Endothelial cell of umbilical vein (primary cell): ENCODE measurements around the gene SFT2D3. TPM values are rescaled to one million over a fixed set of nuclear protein-coding genes. Genes with fewer than 3 reads are reported as not detected.

Experiments
- BruUV-seq: library from RNA; stranded (reverse); fragments of 400-500 nt; replicated peaks from 2 replicates; lab custom pipeline; 2021; lab: Mats Ljungman, UMichigan
- CTCF ChIA-PET: fragments of 300-600, 350-600 bp; sonication (Branson Sonifier 250); formaldehyde crosslinking; loops from one replicate; lab custom pipeline; 2021; ENCODE audit warnings: antibody characterized with exemption, inconsistent platforms; lab: Charles Lee
- POLR2A ChIA-PET: fragments of 300-600, 350-600 bp; sonication (Branson Sonifier 250); formaldehyde crosslinking; loops from one replicate; lab custom pipeline; 2021; ENCODE audit warnings: antibody characterized with exemption, inconsistent platforms; lab: Charles Lee
- DNase-seq: peaks from one replicate; pipeline ENCODE4 v3.0.0-alpha.2; 2011; ENCODE audit warnings: low read depth, low spot score
- FAIRE-seq: peaks from 2 replicates; lab custom pipeline; 2011; peaks lifted over from hg19 to GRCh38; lab: Jason Lieb, UNC
- H2AFZ ChIP-seq: 2 replicates; pipeline ENCODE4 v1.6.0; 2012; ENCODE audit warnings: low read depth, low read length, control low read depth, inconsistent platforms
- H3K27ac ChIP-seq: 2 replicates; pipeline ENCODE4 v1.5.1; 2011; ENCODE audit warnings: low read depth, mild to moderate bottlenecking, control low read depth, low read length, moderate library complexity; ENCODE audit not compliant: insufficient read depth
- H3K27me3 ChIP-seq, 2 experiments: 2 replicates each; pipeline versions ENCODE4 v1.6.0 to v1.6.1; 2011; ENCODE audit warnings: low read length in 2 of 2, mixed read lengths in 1 of 2; ENCODE audit not compliant: control insufficient read depth in 2 of 2, insufficient read depth in 2 of 2
- H3K36me3 ChIP-seq, 2 experiments: 2 replicates in 1 of 2; 3 replicates in 1 of 2; pipeline ENCODE4 v1.5.1; 2011; ENCODE audit warnings: low read length in 2 of 2, mild to moderate bottlenecking in 1 of 2, moderate library complexity in 1 of 2; ENCODE audit not compliant: control insufficient read depth in 2 of 2, insufficient read depth in 2 of 2; ENCODE audit errors: extremely low read depth in 1 of 2
- H3K4me1 ChIP-seq: 3 replicates; pipeline ENCODE4 v1.5.1; 2011; ENCODE audit warnings: mild to moderate bottlenecking, low read length; ENCODE audit not compliant: control insufficient read depth, insufficient read depth; ENCODE audit errors: extremely low read depth
- H3K4me2 ChIP-seq: 2 replicates; pipeline ENCODE4 v1.6.1; 2011; ENCODE audit warnings: low read length, control low read depth, mixed read lengths; ENCODE audit not compliant: insufficient read depth
- H3K4me3 ChIP-seq, 3 experiments: fragments of 200-600 bp in 1 of 3; sonication (generic), shearing (Covaris generic) in 1 of 3; replicated peaks in 1 of 3; 2 replicates each; pipeline ENCODE4 v1.5.1; 2011 to 2016; ENCODE audit warnings: control low read depth in 3 of 3, low read length in 3 of 3, mild to moderate bottlenecking in 2 of 3, inconsistent platforms in 1 of 3, low read depth in 1 of 3, moderate library complexity in 1 of 3; ENCODE audit not compliant: insufficient read depth in 1 of 3
- H3K79me2 ChIP-seq: 2 replicates; pipeline ENCODE4 v1.6.0; 2012; ENCODE audit warnings: low read length, inconsistent platforms; ENCODE audit not compliant: control insufficient read depth, insufficient read depth
- H3K9ac ChIP-seq: replicated peaks from 2 replicates; pipeline ENCODE3; 2011; ENCODE audit warnings: low read length, control low read depth; ENCODE audit not compliant: insufficient read depth; ENCODE audit errors: extremely low read depth
- H3K9me1 ChIP-seq: replicated peaks from 3 replicates; pipeline ENCODE4 v1.6.0; 2011; ENCODE audit warnings: mild to moderate bottlenecking, low read length; ENCODE audit not compliant: control insufficient read depth, insufficient read depth; ENCODE audit errors: extremely low read depth
- H3K9me3 ChIP-seq: replicated peaks from 2 replicates; pipeline ENCODE4 v1.5.1; 2012; ENCODE audit warnings: low read length, inconsistent platforms; ENCODE audit not compliant: control insufficient read depth, insufficient read depth
- H4K20me1 ChIP-seq: replicated peaks from 2 replicates; pipeline ENCODE3; 2011; ENCODE audit warnings: mild to moderate bottlenecking, low read length; ENCODE audit not compliant: control insufficient read depth, insufficient read depth; ENCODE audit errors: extremely low read depth
- EZH2 ChIP-seq: IDR thresholded peaks from 2 replicates; pipeline ENCODE4 v1.6.1; 2012; ENCODE audit warnings: borderline replicate concordance, low read depth, mild to moderate bottlenecking, moderate library complexity, low read length, inconsistent platforms; ENCODE audit not compliant: severe bottlenecking
- FOS ChIP-seq: IDR thresholded peaks from 2 replicates; pipeline ENCODE4 v1.6.1; 2011; ENCODE audit warnings: mild to moderate bottlenecking, low read length, moderate library complexity, borderline replicate concordance; ENCODE audit not compliant: insufficient read depth
- GATA2 ChIP-seq: IDR thresholded peaks from 2 replicates; pipeline ENCODE4 v1.7.0; 2011; ENCODE audit warnings: low read depth, mild to moderate bottlenecking, moderate library complexity, mixed read lengths, low read length; ENCODE audit not compliant: insufficient read length, insufficient read depth
- JUN ChIP-seq: IDR thresholded peaks from 2 replicates; pipeline ENCODE4 v1.6.1; 2011; ENCODE audit warnings: borderline replicate concordance, low read depth; ENCODE audit not compliant: insufficient read length, insufficient read depth
- MYC ChIP-seq: IDR thresholded peaks from one replicate; pipeline ENCODE4 v1.6.1; 2011; ENCODE audit warnings: mild to moderate bottlenecking, low read depth, low read length
- POLR2A ChIP-seq: IDR thresholded peaks from 2 replicates; pipeline ENCODE4 v1.6.1; 2012; ENCODE audit warnings: low read depth, mild to moderate bottlenecking, control low read depth, low read length
- POLR2AphosphoS5 ChIP-seq: IDR thresholded peaks from 2 replicates; pipeline ENCODE4 v1.6.1; 2012; ENCODE audit warnings: low read depth, mild to moderate bottlenecking, control low read depth, low read length, moderate library complexity; ENCODE audit not compliant: insufficient read depth
- dilution Hi-C: fragments of 300-500 bp; cut with MboI; formaldehyde crosslinking; loops from one replicate; pipeline ENCODE4 v1.15.0; 2019; ENCODE audit warnings: low sequenced_read_pairs; ENCODE audit not compliant: extremely low pct_ligation_motif_present
- intact Hi-C: fragments of 100-400 bp; cut with micrococcal nuclease; formaldehyde crosslinking; loops from one replicate; pipeline ENCODE4 v1.10.0; 2022
- polyA plus RNA-seq, 4 experiments: library from polyadenylated mRNA; depleted of rRNA in 3 of 4; stranded (reverse) in 3 of 4; unstranded in 1 of 4; fragments of >200 nt; gene quantifications; 2 replicates each; pipeline versions ENCODE4 v1.2.1 to v1.2.3, GENCODE V29; 2011 to 2012; ENCODE audit warnings: missing spikeins in 1 of 4
- total RNA-seq: library from RNA; stranded (reverse); gene quantifications from 2 replicates; pipeline ENCODE4 v1.2.3, GENCODE V29; 2021
- TF ChIP-seq, protein P1 (sequence below): IDR thresholded peaks from 2 replicates; pipeline ENCODE4 v1.6.1; 2011; ENCODE audit not compliant: insufficient read depth, insufficient read length
- TF ChIP-seq, protein P2 (sequence below), 2 donors: IDR thresholded peaks; 1 replicate in 1 of 2; 2 replicates in 1 of 2; pipeline ENCODE4 v1.5.1; 2011; ENCODE audit warnings: low read length in 2 of 2, mild to moderate bottlenecking in 2 of 2, moderate library complexity in 2 of 2, control low read depth in 1 of 2, inconsistent platforms in 1 of 2, low read depth in 1 of 2; ENCODE audit not compliant: insufficient read depth in 1 of 2; ENCODE audit errors: extremely low read depth in 1 of 2

SFT2D3 gene
- total and polyA plus RNA-seq, 2 donors (not counting 3 experiments of a cell fraction or from before 2014, with no cell fraction given), result 4.5 to 4.7 TPM

DNA sequence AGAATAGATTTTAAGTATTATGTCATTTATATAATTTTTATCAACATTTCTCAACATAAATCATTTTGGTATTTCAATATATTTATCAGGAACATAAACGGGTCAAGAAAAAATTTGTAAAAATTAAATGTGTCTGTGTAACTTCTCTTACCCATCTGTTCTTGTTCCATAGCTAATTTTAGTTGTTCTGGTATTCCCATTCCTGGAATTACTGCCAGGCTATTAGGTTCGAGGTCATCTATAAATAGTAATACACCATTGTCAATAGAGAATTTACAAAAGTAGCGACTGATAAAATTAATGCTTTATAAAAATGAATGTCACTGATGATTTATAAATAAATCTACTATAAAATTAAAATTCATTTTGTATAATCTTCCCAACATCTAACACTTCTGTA, 21.5 kb downstream of the SFT2D3 start:
- DNase-seq, result no peak
- Histone ChIP-seq H3K36me3 (peaks cover 14 to 25% of the 10 kb centered on the region in 2 experiments), H3K4me2 (no peak overlapping the region), H3K9me1 (no peaks in the 10 kb centered on the region), H3K4me3 (no peak overlapping the region), H3K79me2 (no peaks in the 10 kb centered on the region), H3K27ac (no peak overlapping the region), H4K20me1 (no peaks in the 10 kb centered on the region), H3K9ac (no peak overlapping the region), H3K9me3 (no peaks in the 10 kb centered on the region), H3K4me1 (no peaks in the 10 kb centered on the region), H2AFZ (no peak overlapping the region), H3K27me3 (no peaks in the 10 kb centered on the region)
- FAIRE-seq, result no peak
- no TSS peak for BruUV-seq
- intact Hi-C loops, result no loop called here
- ChIA-PET POLR2A (no interaction called here), CTCF (no interaction called here)
- dilution Hi-C loops, result no loop called here
- TF ChIP-seq, protein P1, sequence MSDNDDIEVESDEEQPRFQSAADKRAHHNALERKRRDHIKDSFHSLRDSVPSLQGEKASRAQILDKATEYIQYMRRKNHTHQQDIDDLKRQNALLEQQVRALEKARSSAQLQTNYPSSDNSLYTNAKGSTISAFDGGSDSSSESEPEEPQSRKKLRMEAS, result no peak
- TF ChIP-seq, protein P2, sequence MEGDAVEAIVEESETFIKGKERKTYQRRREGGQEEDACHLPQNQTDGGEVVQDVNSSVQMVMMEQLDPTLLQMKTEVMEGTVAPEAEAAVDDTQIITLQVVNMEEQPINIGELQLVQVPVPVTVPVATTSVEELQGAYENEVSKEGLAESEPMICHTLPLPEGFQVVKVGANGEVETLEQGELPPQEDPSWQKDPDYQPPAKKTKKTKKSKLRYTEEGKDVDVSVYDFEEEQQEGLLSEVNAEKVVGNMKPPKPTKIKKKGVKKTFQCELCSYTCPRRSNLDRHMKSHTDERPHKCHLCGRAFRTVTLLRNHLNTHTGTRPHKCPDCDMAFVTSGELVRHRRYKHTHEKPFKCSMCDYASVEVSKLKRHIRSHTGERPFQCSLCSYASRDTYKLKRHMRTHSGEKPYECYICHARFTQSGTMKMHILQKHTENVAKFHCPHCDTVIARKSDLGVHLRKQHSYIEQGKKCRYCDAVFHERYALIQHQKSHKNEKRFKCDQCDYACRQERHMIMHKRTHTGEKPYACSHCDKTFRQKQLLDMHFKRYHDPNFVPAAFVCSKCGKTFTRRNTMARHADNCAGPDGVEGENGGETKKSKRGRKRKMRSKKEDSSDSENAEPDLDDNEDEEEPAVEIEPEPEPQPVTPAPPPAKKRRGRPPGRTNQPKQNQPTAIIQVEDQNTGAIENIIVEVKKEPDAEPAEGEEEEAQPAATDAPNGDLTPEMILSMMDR (IDR thresholded peaks at IDR 0.05; ENCODE audit: extremely low read depth in 1 of 2, insufficient read depth in 1 of 2, low read depth in 1 of 2, low read length in 2 of 2), result no peak
- TF ChIP-seq POLR2AphosphoS5 (no peak), POLR2A (no peak), EZH2 (no peak), MYC (no peak), FOS (no peak), JUN (no peak), GATA2 (no peak)
